ENCODE results near the gene ZNF391.
"Not testable (repeated sequence)": the region's sequence is repeated elsewhere in the genome, so short reads cannot be mapped to it uniquely, and the experiment has no call there.

Gene ZNF391

DNA sequence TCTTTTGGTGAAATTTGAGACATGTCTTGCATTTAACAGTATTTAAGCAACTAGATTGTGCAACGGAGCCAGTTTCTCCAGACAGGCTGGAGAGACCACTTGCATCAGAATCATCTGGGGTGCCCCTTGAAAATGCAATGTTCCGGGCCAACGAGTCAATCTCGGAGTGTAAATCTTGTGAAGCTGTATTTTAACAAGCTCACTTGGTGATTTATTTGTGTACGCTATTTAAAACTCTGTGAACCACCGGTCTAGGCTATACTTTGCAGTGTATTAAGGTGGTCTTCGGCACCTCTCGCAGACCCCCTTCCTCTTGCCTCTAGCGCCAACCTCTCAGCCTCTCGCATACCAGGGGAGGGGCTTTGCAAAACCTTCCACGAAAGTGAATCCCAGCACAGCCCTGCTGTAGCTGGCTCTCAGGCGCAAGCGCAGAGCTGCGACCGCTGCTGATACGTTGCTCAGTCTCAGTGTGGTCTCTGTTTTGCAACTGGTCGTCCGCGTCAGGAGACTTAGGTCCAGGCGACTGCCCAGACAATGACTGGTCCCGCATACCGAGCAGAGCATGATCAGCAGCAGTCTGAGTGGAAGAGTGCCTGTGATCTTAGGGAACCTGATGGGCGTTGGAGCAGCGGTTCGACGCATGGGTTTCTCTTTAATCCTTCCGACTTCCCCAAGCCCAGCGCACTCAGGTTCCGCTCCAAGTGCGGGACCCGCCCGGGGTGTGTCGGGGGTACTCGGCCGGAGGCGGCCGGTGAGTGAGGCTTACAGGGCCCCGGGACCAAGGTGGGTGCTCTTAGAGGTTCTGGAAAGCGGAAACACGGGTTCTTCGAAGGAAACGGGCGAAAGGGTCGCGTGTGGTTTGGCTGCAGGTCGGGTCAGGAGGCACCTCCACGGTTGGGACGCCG is at the start of gene ZNF391:
Gene ZNF391, plus strand, starts transcription at position 467 of the 905 bp plus-strand sequence. CDS start 11,612 bp downstream, outside the sequence.
- DNase-seq = peak; percentile 66 to 78

- DNase-seq = no peak
Observed at GRCh38 chr6:27352850-27353249, 35.7 kb upstream of the ZNF391 start.

- DNase-seq = no peak
Observed at GRCh38 chr6:27358786-27359185, 29.8 kb upstream of the ZNF391 start.

DNA sequence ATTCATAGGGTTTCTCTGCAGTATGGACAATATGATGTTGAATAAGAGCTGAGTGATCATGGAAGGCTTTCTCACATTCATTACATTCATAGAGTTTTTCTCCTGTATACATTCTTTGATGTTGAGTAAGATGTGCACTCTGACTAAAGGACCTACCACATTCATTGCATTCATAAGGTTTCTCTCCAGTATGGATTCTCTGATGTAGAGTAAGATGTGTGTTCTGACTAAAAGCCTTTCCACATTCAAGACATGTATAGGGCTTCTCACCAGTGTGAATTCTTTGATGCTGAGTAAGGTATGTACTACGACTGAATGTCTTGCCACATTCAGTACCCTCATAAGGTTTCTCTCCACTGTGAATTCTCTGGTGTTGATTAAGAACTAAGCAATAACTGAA is 29.3 kb upstream of the ZNF391 start:
- DNase-seq = no peak

DNA sequence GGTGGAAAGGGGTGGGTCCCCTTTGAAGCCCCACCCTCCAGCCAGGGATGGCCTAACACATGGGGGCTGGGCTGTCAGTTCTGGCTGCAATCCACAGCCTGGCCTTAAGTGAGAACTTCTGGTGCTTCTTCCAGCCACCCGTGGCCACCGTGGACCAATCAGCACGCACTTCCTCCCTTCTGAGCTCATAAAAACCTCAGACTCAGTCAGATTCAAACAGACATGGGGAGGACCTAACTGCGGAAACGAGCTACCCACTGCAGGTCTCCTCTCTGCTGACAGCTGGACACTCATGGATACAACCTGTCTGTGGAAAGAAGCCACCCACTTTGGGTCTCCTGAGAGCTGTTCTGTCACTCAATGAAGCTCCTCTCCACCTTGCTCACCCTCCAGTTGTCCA is 20.4 kb upstream of the ZNF391 start:
- DNase-seq = no peak

DNA sequence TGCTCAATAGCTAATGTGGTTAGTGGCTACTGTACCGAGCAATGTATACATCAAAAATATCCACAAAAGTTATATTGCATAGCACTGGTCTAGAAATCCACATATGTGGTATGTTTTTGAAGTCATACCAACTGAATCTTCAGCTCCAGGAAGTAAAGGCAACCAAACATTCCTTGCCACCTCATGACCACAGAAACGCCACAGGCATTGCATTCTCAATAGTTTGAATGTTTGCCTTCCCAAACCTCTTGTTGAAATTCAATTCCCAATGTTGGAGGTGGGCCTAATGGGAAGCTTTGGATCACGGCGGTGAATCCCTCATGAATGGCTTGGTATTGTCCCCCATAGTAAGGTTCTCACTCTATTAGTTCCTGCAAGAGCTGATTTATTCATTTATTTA is 18.2 kb upstream of the ZNF391 start:
- no peak for DNase-seq

DNA sequence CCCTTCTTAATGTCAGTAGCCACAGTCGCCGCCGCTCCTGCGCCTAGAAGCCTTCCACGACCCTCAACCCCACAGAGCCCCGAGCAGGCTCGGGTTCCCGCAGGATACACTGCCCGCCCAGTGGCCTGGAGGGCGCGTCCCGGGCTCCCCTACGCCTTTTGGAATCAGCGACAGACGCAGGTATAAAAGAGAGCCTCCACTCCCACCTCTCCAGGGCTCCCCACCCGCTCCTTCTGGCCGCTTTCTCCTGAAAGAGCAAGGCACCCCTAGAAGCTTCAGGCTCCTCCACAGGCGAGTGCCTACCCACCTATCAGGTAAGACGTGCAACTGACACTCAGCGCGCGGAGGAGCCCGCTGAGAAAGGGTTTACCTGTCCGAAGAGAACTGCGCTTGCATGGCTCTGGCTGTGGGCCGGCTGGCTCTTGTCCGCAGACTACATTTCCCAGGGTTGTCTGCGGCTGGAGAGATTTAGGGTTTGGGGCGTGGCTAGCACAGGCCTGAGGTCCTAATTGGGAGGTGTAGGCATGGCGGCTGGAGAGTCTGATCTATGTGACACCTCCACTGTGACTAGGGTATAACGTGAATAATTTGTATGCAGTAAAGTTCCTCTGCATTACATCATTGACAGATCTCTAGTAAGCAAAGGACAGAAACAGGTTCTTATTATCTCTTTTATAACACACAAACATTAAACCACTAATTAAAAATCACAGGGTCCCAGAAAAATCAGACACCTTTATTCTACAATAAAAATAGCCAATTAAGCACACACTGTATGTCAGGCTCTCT is 13.5 kb upstream of the ZNF391 start:
- peak; percentile 79 to 86 for DNase-seq

- peak in 1 of 2 donors; percentile 10 for DNase-seq
Observed at GRCh38 chr6:27375613-27376079, 12.9 kb upstream of the ZNF391 start.

DNA sequence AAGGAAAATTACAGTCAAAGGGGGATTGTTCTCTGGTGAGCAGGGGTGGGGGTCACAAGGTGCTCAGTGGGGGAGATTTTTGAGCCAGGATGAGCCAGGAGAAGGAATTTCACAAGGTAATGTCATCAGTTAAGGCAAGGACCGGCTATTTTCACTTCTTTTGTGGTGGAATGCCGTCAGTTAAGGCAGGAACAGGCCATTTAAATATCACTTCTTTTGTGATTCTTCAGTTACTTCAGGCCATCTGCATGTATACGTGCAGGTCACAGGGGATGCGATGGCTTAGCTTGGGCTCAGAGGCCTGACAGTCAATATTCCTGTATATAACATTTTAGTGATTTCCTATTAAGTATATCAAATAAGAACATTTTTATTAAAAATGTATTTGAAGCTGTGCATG is 10.2 kb upstream of the ZNF391 start:
- DNase-seq = not testable (repeated sequence)

GRCh38 chr6:27381001-27381400 is 7.6 kb upstream of the ZNF391 start:
- not testable (repeated sequence) for DNase-seq

- no peak for DNase-seq
Observed at GRCh38 chr6:27383011-27383410, 5.5 kb upstream of the ZNF391 start.

- DNase-seq = no peak
Observed at GRCh38 chr6:27383481-27383880, 5.1 kb upstream of the ZNF391 start.

DNA sequence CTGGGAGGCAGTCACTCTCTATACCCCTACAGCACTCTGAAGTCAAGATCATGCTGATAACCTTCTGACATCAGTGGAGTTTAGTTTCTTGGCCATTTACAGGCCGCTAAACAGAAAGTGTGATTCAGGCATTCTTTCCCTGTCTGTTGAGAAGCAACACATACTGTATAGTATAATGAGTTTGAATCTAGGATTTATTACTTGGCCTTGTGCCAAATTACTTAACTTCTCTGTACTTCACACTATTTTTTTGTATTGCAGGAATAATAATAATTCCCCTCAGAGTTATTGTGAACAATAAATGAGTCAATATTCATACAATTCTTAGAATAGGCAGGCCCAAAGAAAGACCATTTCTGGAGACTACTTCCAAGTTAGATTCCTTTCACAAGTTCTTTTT is 4.1 kb downstream of the ZNF391 start:
- no peak for DNase-seq

- no peak for DNase-seq
Observed at GRCh38 chr6:27394073-27394472, 5.5 kb downstream of the ZNF391 start.

GRCh38 chr6:27400877-27401642 is 12.5 kb downstream of the ZNF391 start:
- no peak for DNase-seq

- DNase-seq = no peak
Observed at GRCh38 chr6:27406085-27406484, 17.5 kb downstream of the ZNF391 start.

DNA sequence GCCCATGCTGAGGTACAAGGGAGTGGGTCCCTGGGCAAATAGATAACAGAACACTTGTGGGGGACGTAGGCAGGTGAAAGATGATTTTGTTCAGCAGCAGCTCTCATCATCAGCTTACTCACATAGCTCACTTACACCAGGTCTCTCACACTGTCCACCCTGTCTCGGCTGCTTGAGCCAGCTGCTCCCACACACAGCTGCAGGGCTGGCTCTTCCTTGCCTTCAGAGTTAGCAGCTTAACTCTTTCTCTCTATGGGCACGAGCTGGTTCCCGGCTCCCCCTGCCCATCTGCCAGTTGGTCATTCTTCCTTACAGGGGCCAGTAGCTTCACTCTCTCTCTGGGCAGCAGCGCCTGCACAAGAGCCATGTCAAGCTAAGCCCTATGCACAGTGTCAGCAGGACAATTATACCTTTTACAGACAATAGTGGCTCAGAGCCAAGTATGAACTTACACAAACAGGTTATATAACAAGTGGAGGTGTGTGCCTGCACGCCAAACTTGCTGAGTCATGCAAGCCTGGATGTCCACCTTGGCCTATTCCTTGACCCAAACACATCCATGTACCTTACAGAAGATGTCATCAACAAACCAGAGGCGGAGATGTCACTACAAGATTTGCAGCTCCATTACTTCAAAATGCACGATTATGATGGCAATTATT is 18.7 kb downstream of the ZNF391 start:
- no peak for DNase-seq

- DNase-seq = no peak
Observed at GRCh38 chr6:27414300-27414699, 25.7 kb downstream of the ZNF391 start.

GRCh38 chr6:27414996-27415395 is 26.4 kb downstream of the ZNF391 start:
- DNase-seq = no peak

DNA sequence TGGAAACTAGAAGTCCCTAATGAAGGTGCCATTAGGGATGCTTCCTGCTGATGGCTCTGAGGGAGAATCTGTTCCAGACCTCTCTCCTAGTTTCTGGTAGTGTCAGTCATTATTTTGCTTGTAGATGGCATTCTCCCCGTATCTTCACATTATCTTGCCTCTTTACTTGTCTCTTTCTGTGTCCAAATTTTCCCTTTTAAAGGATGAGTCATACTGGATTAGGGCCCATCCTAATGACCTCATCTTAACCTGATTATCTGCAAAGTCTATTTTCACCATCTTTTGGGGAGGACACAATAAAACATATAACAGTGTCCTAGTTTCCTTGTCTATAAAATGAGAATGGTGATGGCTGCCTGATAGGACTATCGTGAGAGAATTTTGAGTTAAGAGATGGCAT is 27.3 kb downstream of the ZNF391 start:
- no peak for DNase-seq

GRCh38 chr6:27419363-27419762 is 30.8 kb downstream of the ZNF391 start:
- DNase-seq = no peak

- no peak for DNase-seq
Observed at GRCh38 chr6:27422651-27423332, 34.2 kb downstream of the ZNF391 start.

Data from CD4-positive, alpha-beta T cell treated with Interleukin-4 for 1 hour (primary cell).